Muscle layer of colon (tissue), 2 donors: ENCODE data around the gene DOK5.
"Not testable (repeated sequence)": the region's sequence is repeated elsewhere in the genome, so short reads cannot be mapped to it uniquely, and the experiment has no call there.

Source experiments
- H3K27ac ChIP-seq: one replicate; pipeline ENCODE4 v1.7.0; 2013; ENCODE audit warnings: low read depth, mild to moderate bottlenecking, low read length, moderate library complexity
- H3K27me3 ChIP-seq, 2 donors: one replicate each; pipeline ENCODE4 v1.7.0; 2013; ENCODE audit warnings: low read length in 2 of 2, mild to moderate bottlenecking in 2 of 2; ENCODE audit not compliant: insufficient read depth in 2 of 2, control insufficient read depth in 1 of 2
- H3K36me3 ChIP-seq: one replicate; pipeline ENCODE4 v1.7.0; 2013; ENCODE audit warnings: mild to moderate bottlenecking, low read length; ENCODE audit not compliant: insufficient read depth
- H3K4me1 ChIP-seq: one replicate; pipeline ENCODE4 v1.7.0; 2013; ENCODE audit warnings: mild to moderate bottlenecking, low read length; ENCODE audit not compliant: insufficient read depth
- H3K4me3 ChIP-seq, 2 donors: one replicate each; pipeline ENCODE4 v1.7.0; 2013; ENCODE audit warnings: low read length in 2 of 2, low read depth in 1 of 2, mild to moderate bottlenecking in 1 of 2, moderate library complexity in 1 of 2
- H3K9ac ChIP-seq: one replicate; pipeline ENCODE4 v1.7.0; 2013; ENCODE audit warnings: low read length
- H3K9me3 ChIP-seq: one replicate; pipeline ENCODE4 v1.7.0; 2013; ENCODE audit warnings: mild to moderate bottlenecking, low read length
- donor health status: abdominal sarcoma.
- donor health status: Adenocarcinoma of cecum.

The DOK5 gene

DNA sequence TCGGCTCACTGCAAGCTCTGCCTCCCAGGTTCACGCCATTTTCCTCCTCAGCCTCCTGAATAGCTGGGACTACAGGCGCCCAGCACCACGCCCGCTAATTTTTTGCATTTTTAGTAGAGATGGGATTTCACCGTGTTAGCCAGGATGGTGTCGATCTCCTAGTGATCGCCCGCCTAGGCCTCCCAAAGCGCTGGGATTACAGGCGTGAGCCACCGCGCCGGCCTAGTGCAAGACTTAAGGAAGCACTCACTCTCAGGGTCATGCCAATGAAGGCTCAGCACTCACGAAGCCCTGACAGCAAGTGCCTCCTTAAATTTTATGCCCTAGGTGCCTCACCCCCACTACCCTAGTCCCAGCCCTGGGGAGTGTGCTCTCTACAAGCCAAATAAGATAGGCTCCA, 4.7 kb upstream of the DOK5 start:
- Histone ChIP-seq H3K4me3 (no peak overlapping the region), H3K36me3 (no peaks in the 10 kb centered on the region), H3K27me3 (no peaks in the 10 kb centered on the region), H3K4me1 (no peaks in the 10 kb centered on the region), H3K27ac (no peak overlapping the region), H3K9me3 (no peaks in the 10 kb centered on the region), H3K9ac (no peak overlapping the region)

DNA sequence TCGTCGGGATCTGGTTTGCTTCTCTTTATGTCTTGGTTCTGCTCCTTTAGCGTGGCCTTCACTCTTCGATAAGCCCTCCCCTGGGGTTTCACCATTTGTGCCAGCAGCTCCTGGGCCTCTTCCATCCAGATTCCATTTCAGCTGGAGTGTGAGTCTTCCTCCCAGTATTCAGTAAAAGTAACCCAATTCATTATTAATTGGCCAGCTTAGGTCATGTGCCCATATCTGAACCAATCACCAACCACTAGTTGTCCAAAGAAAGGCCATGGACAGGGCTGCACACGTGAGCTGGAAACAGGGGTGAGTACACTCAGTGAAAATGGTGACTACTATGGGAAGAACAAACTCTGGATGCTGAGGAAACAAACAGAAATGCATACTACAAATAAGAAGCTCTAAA, 2.8 kb upstream of the DOK5 start:
- H3K4me1 ChIP-seq, result peaks cover 11% of the 10 kb centered on the region
- no peak overlapping the region for H3K27ac ChIP-seq
- no peak overlapping the region for H3K9ac ChIP-seq
- no peaks in the 10 kb centered on the region for H3K27me3 ChIP-seq
- H3K9me3 ChIP-seq, result no peaks in the 10 kb centered on the region
- H3K4me3 ChIP-seq, result no peak overlapping the region
- H3K36me3 ChIP-seq, result no peaks in the 10 kb centered on the region

GRCh38 chr20:54473340-54473739, 2.1 kb upstream of the DOK5 start:
- H3K27me3 ChIP-seq, result no peaks in the 10 kb centered on the region
- no peak overlapping the region for H3K27ac ChIP-seq
- no peak overlapping the region for H3K4me3 ChIP-seq
- peaks cover 11% of the 10 kb centered on the region for H3K4me1 ChIP-seq
- no peaks in the 10 kb centered on the region for H3K36me3 ChIP-seq
- no peaks in the 10 kb centered on the region for H3K9me3 ChIP-seq
- no peak overlapping the region for H3K9ac ChIP-seq

DNA sequence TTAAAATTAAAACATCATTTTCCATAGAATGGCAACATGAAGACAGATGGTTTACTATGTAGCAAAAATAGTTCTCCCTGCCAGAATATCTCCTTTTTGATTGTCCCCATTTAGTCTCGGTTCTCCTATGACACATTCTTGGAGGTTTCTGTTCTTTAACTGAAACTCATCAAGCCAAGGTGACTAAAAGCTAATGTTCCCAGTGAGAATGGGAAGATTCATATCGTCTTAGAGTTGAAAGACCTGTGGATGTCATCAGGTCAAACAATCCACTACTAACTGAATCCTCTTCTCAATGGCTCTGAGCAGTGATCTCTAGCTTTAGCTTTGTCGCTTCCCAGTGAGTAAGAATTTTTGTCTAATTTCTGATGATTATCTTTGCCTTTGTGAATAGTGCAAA, 1.3 kb upstream of the DOK5 start:
- H3K9me3 ChIP-seq, result no peaks in the 10 kb centered on the region
- no peaks in the 10 kb centered on the region for H3K27me3 ChIP-seq
- no peak overlapping the region for H3K9ac ChIP-seq
- no peaks in the 10 kb centered on the region for H3K36me3 ChIP-seq
- H3K4me3 ChIP-seq, result no peak overlapping the region
- no peak overlapping the region for H3K27ac ChIP-seq
- H3K4me1 ChIP-seq, result peaks cover 11% of the 10 kb centered on the region

DNA sequence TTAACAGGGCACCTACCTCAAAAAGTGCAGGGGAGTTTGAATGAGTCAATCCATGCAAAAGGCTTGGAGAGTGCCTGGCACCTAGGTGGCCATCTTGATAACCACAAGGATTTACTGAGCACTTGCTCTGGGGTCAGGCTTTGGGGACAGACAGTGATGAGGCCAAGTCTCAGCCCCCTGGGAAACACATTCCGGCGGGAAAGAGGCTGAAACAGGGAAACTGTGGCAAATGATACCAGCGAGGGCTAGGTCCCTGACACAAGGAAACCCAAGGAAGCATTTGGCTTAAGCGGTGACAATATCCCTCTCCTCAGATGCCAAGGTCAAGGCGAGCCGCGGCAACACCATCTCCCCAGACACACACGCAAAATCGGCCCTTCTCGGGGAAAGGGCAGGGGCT, 527 bp upstream of the DOK5 start:
- Histone ChIP-seq H3K4me1 (peaks cover 11% of the 10 kb centered on the region), H3K9ac (no peak overlapping the region), H3K9me3 (no peaks in the 10 kb centered on the region), H3K4me3 (peak overlapping the region in 1 of 2 donors; percentile 67), H3K27me3 (no peaks in the 10 kb centered on the region), H3K27ac (no peak overlapping the region), H3K36me3 (no peaks in the 10 kb centered on the region)

DNA sequence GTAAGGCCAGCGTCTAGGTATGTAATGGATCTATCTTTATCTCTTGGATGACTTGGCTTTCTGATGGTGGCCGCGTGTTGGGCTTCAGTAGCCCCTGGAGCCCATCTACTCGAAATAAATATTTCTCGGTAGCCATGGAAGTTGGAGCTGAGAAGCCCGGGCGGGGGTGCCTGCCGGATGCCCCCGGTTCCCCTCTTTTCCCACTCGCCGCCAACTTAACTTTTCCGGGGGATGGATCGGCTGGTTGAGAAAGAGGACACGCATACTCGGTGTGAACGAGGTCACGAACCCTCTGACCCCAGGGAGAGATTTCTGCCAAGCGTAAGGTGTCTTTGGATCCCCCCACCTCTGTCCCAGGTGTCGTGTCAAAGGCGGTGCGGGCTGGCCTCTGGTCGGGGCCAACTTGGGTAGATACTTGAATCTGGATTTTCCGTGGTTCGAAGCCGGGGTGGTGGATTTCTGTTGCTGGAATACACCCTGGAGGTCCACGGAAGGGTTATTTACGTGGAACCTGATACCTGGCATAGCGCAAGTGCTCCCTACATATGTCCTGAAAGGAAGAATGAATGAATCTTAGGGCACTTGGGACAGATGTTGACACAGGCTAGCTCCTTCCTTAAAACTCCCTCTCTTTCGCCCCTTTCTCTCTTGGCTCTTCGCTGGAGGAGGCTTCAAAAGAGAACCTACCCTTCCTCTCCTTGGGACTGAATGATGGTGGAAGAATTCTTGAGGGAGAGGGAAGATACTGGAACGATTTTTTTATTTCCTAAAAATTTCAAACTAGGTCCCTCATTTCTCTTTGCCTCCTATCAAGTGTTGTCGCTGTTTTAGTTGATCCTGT, 996 bp downstream of the DOK5 start:
- Histone ChIP-seq H3K9ac (no peak overlapping the region), H3K36me3 (no peaks in the 10 kb centered on the region), H3K9me3 (no peaks in the 10 kb centered on the region), H3K4me1 (peaks cover 11% of the 10 kb centered on the region), H3K4me3 (peak overlapping the region; percentile 47 to 67), H3K27me3 (no peaks in the 10 kb centered on the region), H3K27ac (peak overlapping the region; percentile 42)

- no peak overlapping the region for H3K27ac ChIP-seq
- peak overlapping the region in 1 of 2 donors; percentile 47 for H3K4me3 ChIP-seq
- no peaks in the 10 kb centered on the region for H3K36me3 ChIP-seq
- H3K27me3 ChIP-seq, result no peaks in the 10 kb centered on the region
- H3K9me3 ChIP-seq, result no peaks in the 10 kb centered on the region
- H3K4me1 ChIP-seq, result peaks cover 11% of the 10 kb centered on the region
- no peak overlapping the region for H3K9ac ChIP-seq
Measured at GRCh38 chr20:54477191-54477955, 2.0 kb downstream of the DOK5 start.

DNA sequence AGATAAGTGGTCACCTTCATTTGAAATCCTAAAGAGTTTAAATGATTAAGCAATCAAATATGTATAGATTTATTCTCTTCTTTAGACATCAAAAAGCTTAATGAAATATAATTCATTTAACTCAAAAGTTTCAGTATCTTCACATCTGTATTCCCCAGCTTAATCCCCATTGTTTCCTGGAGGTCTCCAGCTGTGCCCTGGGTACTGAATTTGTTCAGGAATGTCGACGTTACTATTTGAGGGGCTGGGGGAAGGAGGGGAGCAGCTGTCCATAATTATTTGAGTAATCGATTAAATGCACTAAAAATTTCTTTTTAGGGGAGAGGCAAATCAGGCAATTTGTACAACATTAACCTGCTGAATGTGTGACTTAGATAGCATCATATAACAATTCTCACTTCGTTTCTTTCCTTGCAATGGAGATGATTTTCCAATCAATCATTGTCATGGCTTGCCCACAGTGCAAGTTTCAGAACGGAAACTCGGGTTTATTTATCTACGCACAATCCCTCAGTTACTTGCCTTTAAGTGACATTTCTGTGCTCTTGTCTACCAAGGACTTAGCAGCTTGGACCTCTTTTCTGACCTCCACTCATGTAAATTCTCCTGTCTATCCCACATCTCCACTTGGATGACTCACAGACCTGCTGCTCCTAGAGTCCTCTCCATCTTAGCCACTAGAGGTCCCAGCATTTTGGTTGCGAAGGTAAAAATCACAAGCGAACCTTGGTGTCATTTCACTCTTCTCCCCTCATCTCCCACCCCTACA, 3.9 kb downstream of the DOK5 start:
- no peaks in the 10 kb centered on the region for H3K9me3 ChIP-seq
- no peaks in the 10 kb centered on the region for H3K27me3 ChIP-seq
- no peak overlapping the region for H3K4me3 ChIP-seq
- no peak overlapping the region for H3K9ac ChIP-seq
- peaks cover 11% of the 10 kb centered on the region for H3K4me1 ChIP-seq
- no peak overlapping the region for H3K27ac ChIP-seq
- H3K36me3 ChIP-seq, result no peaks in the 10 kb centered on the region

DNA sequence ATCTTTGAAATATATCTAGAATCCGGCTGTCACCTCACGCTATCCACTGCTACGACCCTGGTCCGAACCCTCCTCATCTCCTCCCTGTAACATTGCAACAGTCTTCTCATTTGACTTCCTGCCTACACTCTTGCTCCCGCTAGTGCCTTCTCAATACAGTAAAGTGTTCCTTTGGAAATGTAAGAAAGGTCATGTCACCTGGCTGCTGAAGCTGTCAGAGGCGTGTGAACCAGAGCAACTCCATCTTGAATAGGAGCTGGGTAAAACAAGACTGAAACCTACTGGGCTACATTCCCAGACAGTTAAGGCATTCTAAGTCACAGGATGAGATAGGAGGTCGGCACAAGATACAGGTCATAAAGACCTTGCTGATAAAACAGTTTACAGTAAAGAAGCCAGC, 4.5 kb downstream of the DOK5 start:
- H3K27me3 ChIP-seq, H3K9ac ChIP-seq, H3K27ac ChIP-seq, H3K4me3 ChIP-seq, H3K36me3 ChIP-seq, H3K9me3 ChIP-seq: not testable (repeated sequence)
- peaks cover 11% of the 10 kb centered on the region for H3K4me1 ChIP-seq

- H3K9ac ChIP-seq, result no peak overlapping the region
- H3K4me1 ChIP-seq, result peaks cover 10% of the 10 kb centered on the region
Measured at GRCh38 chr20:54481442-54481841, 6.0 kb downstream of the DOK5 start.

GRCh38 chr20:54485631-54486030, 10.2 kb downstream of the DOK5 start:
- Histone ChIP-seq H3K9ac (no peak overlapping the region), H3K27me3 (no peaks in the 10 kb centered on the region), H3K4me1 (no peaks in the 10 kb centered on the region), H3K4me3 (no peak overlapping the region), H3K27ac (no peak overlapping the region), H3K36me3 (no peaks in the 10 kb centered on the region), H3K9me3 (no peaks in the 10 kb centered on the region)

More at GRCh38 chr20:54481442-54481841, 6.0 kb downstream of the DOK5 start:
- no peaks in the 10 kb centered on the region for H3K36me3 ChIP-seq
- H3K27me3 ChIP-seq, result no peaks in the 10 kb centered on the region
- no peaks in the 10 kb centered on the region for H3K9me3 ChIP-seq
- no peak overlapping the region for H3K27ac ChIP-seq
- H3K4me3 ChIP-seq, result no peak overlapping the region
